Measurements from ENCODE around the gene ERG28. TPM values are rescaled to one million over a fixed set of nuclear protein-coding genes. Genes with fewer than 3 reads are reported as not detected.

Gene ERG28
- 10.3 and 11.1 TPM in 2 replicates for total RNA-seq

GRCh38 chr14:75660630-75661498 is at the start of gene ERG28, which contains the start of gene TTLL5:
Gene ERG28, minus strand, starts transcription at chr14:75660876. Its CDS starts 3,374 bp downstream, at chr14:75657502.
Gene TTLL5, plus strand, starts transcription at chr14:75661246. Its CDS starts 1,904 bp downstream, at chr14:75663150.

Small RNA genes lying within 50 kb of the gene (small RNA-seq; reads per million reads assigned to genes)
- gene RNA5SP387: 0.36 reads per million, percentile 15 among the genes with 10 or more reads in this experiment

Other genes with a start within 250 kb of the ERG28 start
- 22.4 and 25.8 TPM in 2 replicates for gene JDP2, start 232.9 kb downstream of the ERG28 start, total RNA-seq
- not detected in 2 replicates for gene BATF, start 138.4 kb downstream of the ERG28 start, total RNA-seq
- gene FLVCR2, start 82.3 kb downstream of the ERG28 start, total RNA-seq: 4.0 and 5.9 TPM in 2 replicates
- gene TTLL5, start 370 bp upstream of the ERG28 start, total RNA-seq: 24.3 and 32.6 TPM in 2 replicates